Liver (tissue), 9 donors: ENCODE results near the gene FAM78B. TPM values are rescaled to one million over a fixed set of nuclear protein-coding genes. Genes with fewer than 3 reads are reported as not detected.

Experiments
- DNase-seq: peaks from one replicate; pipeline ENCODE4 v3.0.0-alpha.2; 2017; ENCODE audit warnings: low spot score
- H3K27ac ChIP-seq, 2 donors: one replicate each; pipeline ENCODE4 v1.7.0; 2013; ENCODE audit warnings: inconsistent platforms in 2 of 2, low read length in 2 of 2, control low read depth in 1 of 2, low read depth in 1 of 2, mild to moderate bottlenecking in 1 of 2
- H3K27me3 ChIP-seq, 4 donors: one replicate each; pipeline versions ENCODE4 v1.6.1 to v1.7.0; 2013; ENCODE audit warnings: low read length in 3 of 4, inconsistent platforms in 1 of 4, mild to moderate bottlenecking in 1 of 4, moderate library complexity in 1 of 4; ENCODE audit not compliant: control insufficient read depth in 4 of 4, insufficient read depth in 4 of 4
- H3K36me3 ChIP-seq, 4 donors: one replicate each; pipeline versions ENCODE4 v1.6.1 to v1.7.0; 2013; ENCODE audit warnings: low read length in 3 of 4, mild to moderate bottlenecking in 3 of 4, low read depth in 1 of 4, moderate library complexity in 1 of 4; ENCODE audit not compliant: control insufficient read depth in 4 of 4, insufficient read depth in 3 of 4
- H3K4me1 ChIP-seq, 4 donors: one replicate each; pipeline versions ENCODE4 v1.6.1 to v1.7.0; 2013; ENCODE audit warnings: low read length in 3 of 4, mild to moderate bottlenecking in 3 of 4, moderate library complexity in 1 of 4; ENCODE audit not compliant: control insufficient read depth in 4 of 4, insufficient read depth in 4 of 4
- H3K4me3 ChIP-seq, 3 donors: one replicate each; pipeline versions ENCODE4 v1.6.1 to v1.7.0; 2013; ENCODE audit warnings: low read length in 3 of 3, control low read depth in 1 of 3, low read depth in 1 of 3, mild to moderate bottlenecking in 1 of 3
- H3K9ac ChIP-seq, 2 donors: one replicate each; pipeline ENCODE4 v1.7.0; 2013; ENCODE audit warnings: low read length in 2 of 2, mild to moderate bottlenecking in 2 of 2, moderate library complexity in 2 of 2, control low read depth in 1 of 2, low read depth in 1 of 2
- H3K9me3 ChIP-seq, 4 donors: one replicate each; pipeline versions ENCODE4 v1.6.1 to v1.7.0; 2013; ENCODE audit warnings: low read length in 3 of 4; ENCODE audit not compliant: control insufficient read depth in 4 of 4
- CTCF ChIP-seq: fragments of 150-350 bp; IDR thresholded peaks from 2 replicates; pipeline ENCODE4 v1.5.1; 2017; ENCODE audit warnings: improper control_type of control experiment, low read depth, low read length; ENCODE audit not compliant: missing input control
- FOXA1 ChIP-seq: IDR thresholded peaks from 2 replicates; pipeline ENCODE4 v1.6.1; 2016; ENCODE audit warnings: antibody characterized with exemption
- FOXA2 ChIP-seq: IDR thresholded peaks from 2 replicates; pipeline ENCODE4 v1.6.1; 2016; ENCODE audit warnings: antibody characterized with exemption
- GABPA ChIP-seq, 2 donors: IDR thresholded peaks in 1 of 2; conservative IDR thresholded peaks in 1 of 2; 2 replicates each; pipeline ENCODE4 v1.6.1; 2016; ENCODE audit warnings: antibody characterized with exemption in 2 of 2, mild to moderate bottlenecking in 1 of 2, moderate library complexity in 1 of 2
- HNF4A ChIP-seq, 2 donors: conservative IDR thresholded peaks; 2 replicates each; pipeline ENCODE4 v1.6.1; 2016; ENCODE audit warnings: antibody characterized with exemption in 2 of 2, mild to moderate bottlenecking in 2 of 2
- MAX ChIP-seq: IDR thresholded peaks from 2 replicates; pipeline ENCODE4 v1.6.1; 2016; ENCODE audit warnings: antibody characterized with exemption
- NR2F2 ChIP-seq: IDR thresholded peaks from 2 replicates; pipeline ENCODE4 v1.6.1; 2016; ENCODE audit warnings: antibody characterized with exemption
- RAD21 ChIP-seq, 2 donors: IDR thresholded peaks; 2 replicates each; pipeline ENCODE4 v1.6.1; 2016; ENCODE audit warnings: antibody characterized with exemption in 2 of 2, mild to moderate bottlenecking in 2 of 2
- REST ChIP-seq: IDR thresholded peaks from 2 replicates; pipeline ENCODE4 v1.6.1; 2016; ENCODE audit warnings: antibody characterized with exemption, mild to moderate bottlenecking
- RXRA ChIP-seq, 2 donors: IDR thresholded peaks; 2 replicates each; pipeline ENCODE4 v1.6.1; 2017 to 2018; ENCODE audit warnings: antibody characterized with exemption in 2 of 2, mild to moderate bottlenecking in 1 of 2
- TAF1 ChIP-seq: conservative IDR thresholded peaks from 2 replicates; pipeline ENCODE4 v1.6.1; 2016; ENCODE audit warnings: antibody characterized with exemption, mild to moderate bottlenecking
- YY1 ChIP-seq: IDR thresholded peaks from 2 replicates; pipeline ENCODE4 v1.6.1; 2016; ENCODE audit warnings: antibody characterized with exemption, mild to moderate bottlenecking
- ZBTB33 ChIP-seq: IDR thresholded peaks from 2 replicates; pipeline ENCODE4 v1.6.1; 2016; ENCODE audit warnings: antibody characterized with exemption
- WGBS: extraction: QIAGEN DNeasy Blood & Tissue Kit; methylation state at CpG from one replicate; pipeline ENCODE4 v1.1.7; 2013; 5-methylcytosine and 5-hydroxymethylcytosine counted together
- polyA plus RNA-seq, 2 donors: library from polyadenylated mRNA; stranded (reverse) in 1 of 2; unstranded in 1 of 2; fragments of 200-250 nt in 1 of 2; fragments of >200 nt in 1 of 2; fragmentation: Nextera tagmentation in 1 of 2; extraction: Ambion mirVana in 1 of 2; gene quantifications; one replicate each; pipeline versions ENCODE4 v1.2.1 to v1.2.3, GENCODE V29; 2013 to 2015
- total RNA-seq, 2 donors: library from RNA; depleted of rRNA; stranded (reverse); fragments of >200 nt; gene quantifications; one replicate each; pipeline ENCODE4 v1.2.3, GENCODE V29; 2014
- donor health status: healthy.
- donor health status: healthy.
- donor health status: healthy.
- donor health status: healthy.
- donor health status: healthy.

Gene FAM78B
- total and polyA plus RNA-seq, 4 donors: 0.14 to 0.92 (median 0.49) TPM

GRCh38 chr1:166129006-166129405 lies 37.8 kb downstream of the FAM78B start:
- Histone ChIP-seq H3K9me3 (peaks cover 0 to 3% (median 1%) of the 10 kb centered on the region in 4 donors), H3K9ac (no peak overlapping the region), H3K27ac (no peak overlapping the region), H3K4me1 (no peaks in the 10 kb centered on the region), H3K4me3 (no peak overlapping the region), H3K27me3 (no peaks in the 10 kb centered on the region), H3K36me3 (no peaks in the 10 kb centered on the region)
- WGBS: 96% methylated on average over 3 of the region's 3 CpGs
- DNase-seq: no peak
- TF ChIP-seq YY1 (no peak), MAX (no peak), RXRA (IDR thresholded peaks at IDR 0.05) (no peak), RAD21 (IDR thresholded peaks at IDR 0.05) (no peak), REST (no peak), ZBTB33 (no peak), CTCF (no peak), FOXA1 (no peak), NR2F2 (no peak), HNF4A (conservative IDR thresholded peaks at IDR 0.05) (no peak), TAF1 (no peak), GABPA (IDR thresholded peaks at IDR 0.05 in 1 of 2, conservative IDR thresholded peaks at IDR 0.05 in 1 of 2) (no peak), FOXA2 (no peak)

GRCh38 chr1:166128195-166128594 lies 38.6 kb downstream of the FAM78B start:
- Histone ChIP-seq H3K4me3 (no peak overlapping the region), H3K9me3 (peaks cover 0 to 3% (median 1%) of the 10 kb centered on the region in 4 donors), H3K27ac (no peak overlapping the region), H3K36me3 (no peaks in the 10 kb centered on the region), H3K9ac (no peak overlapping the region), H3K4me1 (no peaks in the 10 kb centered on the region), H3K27me3 (no peaks in the 10 kb centered on the region)
- no peak for DNase-seq
- WGBS: 93% methylated on average over 1 of the region's 1 CpG
- no peak for TF ChIP-seq MAX
- TF ChIP-seq HNF4A (conservative IDR thresholded peaks at IDR 0.05): no peak
- no peak for TF ChIP-seq REST
- no peak for TF ChIP-seq YY1
- TF ChIP-seq FOXA2: no peak
